NCI-H1694 treated with DMSO at 0.1 percent for 48 hours (cell line): ENCODE measurements around the gene GABRB1.

Experiments
- DNase-seq: peaks from one replicate; lab custom pipeline; 2025; lab: John Stamatoyannopoulos, UW

GABRB1 gene

GRCh38 chr4:47049347-47049746 is 18.0 kb downstream of the GABRB1 start:
- no peak for DNase-seq

- no peak for DNase-seq
Observed at GRCh38 chr4:47050761-47051725, 19.7 kb downstream of the GABRB1 start.

DNA sequence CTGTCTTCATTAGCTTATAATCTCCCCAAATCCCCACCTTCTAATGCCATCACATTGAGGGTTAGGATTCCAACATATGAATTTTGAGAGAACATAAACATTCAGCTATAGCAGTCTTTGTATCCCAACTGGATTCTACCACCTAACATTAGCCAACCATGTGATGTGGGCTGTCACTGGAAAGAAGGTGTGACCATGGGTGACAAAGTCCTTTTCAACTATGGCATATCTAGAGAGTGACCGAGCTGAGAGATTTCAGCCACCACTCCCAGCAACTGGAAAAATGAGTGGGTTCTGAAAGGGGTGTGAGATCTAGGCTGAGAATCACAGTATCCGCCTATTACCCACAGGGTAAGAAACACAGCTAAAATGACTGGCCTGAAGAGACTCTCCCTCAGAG is 22.1 kb downstream of the GABRB1 start:
- DNase-seq: no peak

DNA sequence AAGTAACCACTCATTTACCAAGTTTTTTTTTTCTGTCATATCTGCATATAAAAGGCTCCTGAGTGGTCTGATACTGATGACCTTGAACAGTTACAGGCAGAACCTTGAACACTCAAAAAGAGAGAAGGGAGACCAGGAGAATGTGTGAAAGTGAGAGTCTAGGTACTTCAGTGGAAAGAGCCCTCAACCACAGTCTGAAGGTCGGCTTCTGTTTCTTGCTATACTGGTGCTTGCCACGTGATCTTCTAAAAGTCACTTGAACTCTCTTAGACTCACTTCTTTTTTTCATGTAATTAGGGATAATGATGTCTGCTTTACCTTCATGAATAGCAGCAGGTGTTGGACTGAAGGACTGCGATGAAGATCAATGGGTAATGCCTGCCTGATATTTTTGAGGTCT is 22.8 kb downstream of the GABRB1 start:
- no peak for DNase-seq

- DNase-seq: no peak
Observed at GRCh38 chr4:47057991-47058390, 26.6 kb downstream of the GABRB1 start.

GRCh38 chr4:47060561-47060960 is 29.2 kb downstream of the GABRB1 start:
- DNase-seq: no peak

- DNase-seq: no peak
Observed at GRCh38 chr4:47061435-47061834, 30.1 kb downstream of the GABRB1 start.

DNA sequence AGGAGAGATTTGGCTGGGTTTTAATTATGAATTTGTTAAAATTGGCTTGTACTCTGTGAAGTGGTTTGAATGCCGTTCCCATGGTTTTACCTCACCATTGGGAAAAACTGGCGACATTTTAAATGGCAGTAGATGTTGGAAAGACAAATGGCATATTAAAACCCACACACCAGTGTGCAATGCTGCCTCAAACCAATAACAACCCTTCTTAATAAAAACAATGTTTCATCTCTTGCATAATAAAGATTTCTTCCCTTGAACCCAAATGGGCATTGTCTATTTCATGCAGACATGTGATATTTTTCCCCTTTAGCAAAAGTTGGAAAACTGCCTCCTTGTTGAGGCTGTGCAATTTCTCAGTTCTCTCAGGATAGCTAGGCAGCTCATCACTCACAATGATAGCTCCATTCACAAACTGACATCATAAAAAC is 33.7 kb downstream of the GABRB1 start:
- no peak for DNase-seq

GRCh38 chr4:47068986-47069385 is 37.6 kb downstream of the GABRB1 start:
- no peak for DNase-seq

DNA sequence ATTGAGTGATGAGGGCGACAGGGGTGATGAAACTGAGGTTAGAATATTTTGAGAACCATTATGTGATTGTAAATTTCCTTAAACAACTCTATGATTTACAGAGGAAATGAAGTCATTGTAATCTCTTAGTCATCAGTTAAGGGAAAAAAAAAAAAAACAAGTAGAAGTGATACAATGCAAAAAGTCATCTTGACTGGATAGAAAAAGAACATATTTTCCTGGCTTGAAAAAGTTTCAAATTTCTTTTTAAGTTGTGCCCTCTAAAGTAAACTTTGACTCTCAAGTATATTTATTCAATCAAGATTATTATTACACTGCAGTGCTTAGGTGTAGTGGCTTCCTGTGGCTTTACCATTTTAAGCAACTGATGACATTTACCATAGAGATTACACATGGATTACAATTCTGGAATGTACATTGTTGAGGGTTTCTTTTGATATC is 40.6 kb downstream of the GABRB1 start:
- DNase-seq: no peak

GRCh38 chr4:47073647-47074046 is 42.3 kb downstream of the GABRB1 start:
- DNase-seq: no peak

DNA sequence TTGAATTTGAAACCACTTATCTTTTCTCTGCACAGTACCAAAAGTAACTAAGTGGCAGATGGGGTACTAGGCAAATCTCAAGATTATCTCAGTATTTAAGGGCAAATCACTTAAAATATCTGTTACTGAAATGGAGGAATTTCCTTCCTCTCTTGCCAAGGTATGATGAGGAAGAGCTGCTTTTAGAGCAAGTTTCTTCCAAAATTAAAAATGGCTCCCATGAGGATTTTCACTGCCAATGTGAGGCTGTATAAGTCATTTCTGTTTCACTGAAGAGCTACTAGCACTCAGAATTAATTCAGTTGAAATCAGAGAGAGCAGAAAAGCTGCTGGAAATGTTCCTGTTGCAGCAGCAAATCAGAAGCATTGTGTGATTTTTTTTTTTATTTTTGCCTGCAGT is 43.4 kb downstream of the GABRB1 start:
- no peak for DNase-seq

- no peak for DNase-seq
Observed at GRCh38 chr4:47075262-47075661, 43.9 kb downstream of the GABRB1 start.

DNA sequence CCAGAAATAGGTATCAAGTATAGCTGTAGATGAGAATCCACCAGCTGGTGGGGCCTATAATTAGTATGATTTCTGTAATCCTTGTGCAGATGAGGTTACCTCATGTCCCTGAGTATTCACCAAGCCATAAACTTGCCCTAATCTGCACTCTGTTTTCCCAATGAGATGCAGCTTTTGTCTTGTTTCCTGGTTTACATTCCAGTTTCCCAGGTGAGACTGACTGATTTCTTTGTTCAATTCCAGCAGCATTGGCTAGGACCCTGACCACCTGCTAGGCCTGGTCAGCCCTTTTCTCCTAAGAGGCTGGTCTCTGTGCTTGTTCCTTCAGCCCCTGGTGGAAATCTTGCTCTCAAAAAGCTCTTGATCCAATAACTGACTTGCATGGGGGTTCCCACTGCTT is 44.6 kb downstream of the GABRB1 start:
- DNase-seq: no peak

DNA sequence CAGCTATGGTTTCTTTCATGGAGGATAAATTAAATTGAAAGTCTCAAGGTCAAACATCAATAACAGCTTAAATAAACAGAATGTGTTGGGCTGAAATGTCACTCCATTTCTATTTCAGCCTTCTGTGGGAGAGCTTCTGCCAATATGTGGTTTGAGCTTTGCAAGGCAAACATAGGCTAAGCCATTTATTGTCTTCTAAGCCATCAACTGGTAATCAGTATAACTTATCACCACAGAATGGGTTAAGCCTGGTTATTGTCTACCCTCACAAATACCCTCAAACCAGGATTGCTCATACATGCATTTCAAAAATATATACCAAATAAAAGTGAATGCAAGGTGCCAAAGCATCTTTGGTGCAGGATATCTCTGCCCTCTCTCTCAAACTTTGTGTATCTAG is 52.7 kb downstream of the GABRB1 start:
- no peak for DNase-seq

DNA sequence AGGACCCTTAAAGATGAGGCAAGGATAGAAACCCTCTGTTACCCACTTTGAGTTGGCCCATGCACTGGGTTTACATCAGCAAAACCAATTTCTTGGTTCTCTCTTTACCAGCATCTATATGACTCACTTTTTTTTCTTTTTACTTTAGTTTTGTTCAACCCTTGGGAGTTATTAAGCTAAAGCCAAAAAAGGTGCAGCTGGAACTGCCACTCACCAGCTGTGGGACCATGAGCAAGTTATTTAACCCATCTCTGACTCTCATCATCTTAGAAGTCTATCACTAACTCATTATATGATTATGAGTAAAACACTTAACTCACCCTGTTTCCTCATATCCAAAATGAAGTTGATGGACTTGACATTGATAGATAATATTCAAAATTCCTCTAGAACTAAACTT is 53.4 kb downstream of the GABRB1 start:
- DNase-seq: no peak

DNA sequence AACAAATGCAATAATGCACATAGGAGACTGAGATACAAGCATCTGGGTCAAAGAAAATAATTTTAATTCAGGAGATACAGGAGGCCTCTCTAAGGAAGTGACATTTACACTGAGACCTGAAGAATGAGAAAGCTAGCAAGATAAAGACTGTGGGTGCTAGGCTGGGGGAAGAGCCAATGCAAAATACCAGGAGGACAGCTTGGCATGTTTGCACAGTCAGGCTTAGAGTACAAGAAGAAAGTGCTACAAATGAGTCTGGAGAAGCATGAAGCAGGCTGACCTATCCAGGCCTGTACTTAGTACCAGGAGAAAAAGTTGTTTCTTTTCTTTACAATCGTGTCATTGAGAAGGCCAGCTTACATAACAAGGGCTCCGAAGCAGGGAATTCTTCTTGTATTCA is 56.9 kb downstream of the GABRB1 start:
- no peak for DNase-seq

- DNase-seq: no peak
Observed at GRCh38 chr4:47095884-47096283, 64.5 kb downstream of the GABRB1 start.

DNA sequence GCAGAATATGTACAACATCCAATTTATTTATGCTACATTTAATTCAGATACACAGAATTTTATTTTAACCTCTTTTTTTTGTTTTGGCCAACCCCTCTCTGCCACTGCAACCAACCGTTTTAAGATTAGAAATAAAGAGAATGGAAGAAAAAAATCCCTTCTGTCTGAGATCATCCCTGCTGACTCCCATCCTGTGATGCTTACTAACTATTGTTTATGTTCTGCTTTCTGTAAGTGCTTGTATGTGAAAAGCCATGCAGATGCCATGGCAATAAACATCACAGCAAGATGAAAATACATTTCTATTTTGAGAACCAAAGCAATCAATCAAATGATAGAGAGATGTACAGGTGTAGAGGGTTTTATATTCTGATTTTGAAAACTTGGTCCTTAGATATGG is 70.1 kb downstream of the GABRB1 start:
- no peak for DNase-seq

- DNase-seq: no peak
Observed at GRCh38 chr4:47104986-47105385, 73.6 kb downstream of the GABRB1 start.

- no peak for DNase-seq
Observed at GRCh38 chr4:47106561-47106960, 75.2 kb downstream of the GABRB1 start.

DNA sequence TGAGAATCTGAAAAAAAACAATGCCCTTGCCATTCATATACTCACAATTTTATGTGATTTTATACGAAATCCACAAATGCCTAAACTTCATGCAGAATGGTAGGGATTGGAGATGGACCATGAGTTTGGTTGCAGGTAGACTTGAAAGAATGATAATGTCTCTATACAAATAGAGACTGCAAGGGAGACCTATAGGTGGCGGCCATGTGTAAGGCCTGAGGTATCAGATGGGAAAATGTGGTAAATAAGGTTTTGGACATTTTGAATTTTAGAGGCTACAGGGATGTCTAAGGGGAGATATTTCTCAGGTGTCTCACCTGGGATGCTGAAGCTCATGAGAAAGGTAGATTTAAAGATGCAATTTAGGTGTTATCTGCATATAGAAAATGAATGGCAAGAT is 78.0 kb downstream of the GABRB1 start:
- no peak for DNase-seq

- no peak for DNase-seq
Observed at GRCh38 chr4:47110546-47111132, 79.3 kb downstream of the GABRB1 start.
